GM12891 (cell line): ENCODE measurements around the gene ADGRD2.

ENCODE experiments used
- DNase-seq: peaks from one replicate; pipeline ENCODE4 v3.0.0; 2011; ENCODE audit warnings: low spot score; ENCODE audit not compliant: insufficient read length
- FAIRE-seq: peaks from 2 replicates; lab custom pipeline; 2011; peaks lifted over from hg19 to GRCh38; lab: Jason Lieb, UNC
- PAX5 ChIP-seq: IDR thresholded peaks from 2 replicates; pipeline ENCODE4 v1.6.1; 2011; ENCODE audit warnings: low read length, moderate library complexity, mild to moderate bottlenecking; ENCODE audit not compliant: insufficient read depth, severe bottlenecking
- POLR2A ChIP-seq: IDR thresholded peaks from 2 replicates; pipeline ENCODE4 v1.6.1; 2011; ENCODE audit warnings: low read depth, low read length, control low read depth
- POLR2AphosphoS5 ChIP-seq: IDR thresholded peaks from 2 replicates; pipeline ENCODE4 v1.6.1; 2011; ENCODE audit warnings: low read depth, low read length, control low read depth
- POU2F2 ChIP-seq: IDR thresholded peaks from 2 replicates; pipeline ENCODE4 v1.6.1; 2011; ENCODE audit warnings: low read depth, mild to moderate bottlenecking, control low read depth, low read length, moderate library complexity
- SPI1 ChIP-seq: IDR thresholded peaks from 2 replicates; pipeline ENCODE4 v1.6.1; 2011; ENCODE audit warnings: low read depth, low read length, control low read depth
- TAF1 ChIP-seq: IDR thresholded peaks from 2 replicates; pipeline ENCODE4 v1.6.1; 2011; ENCODE audit warnings: low read depth, low read length, control low read depth

The ADGRD2 gene

DNA sequence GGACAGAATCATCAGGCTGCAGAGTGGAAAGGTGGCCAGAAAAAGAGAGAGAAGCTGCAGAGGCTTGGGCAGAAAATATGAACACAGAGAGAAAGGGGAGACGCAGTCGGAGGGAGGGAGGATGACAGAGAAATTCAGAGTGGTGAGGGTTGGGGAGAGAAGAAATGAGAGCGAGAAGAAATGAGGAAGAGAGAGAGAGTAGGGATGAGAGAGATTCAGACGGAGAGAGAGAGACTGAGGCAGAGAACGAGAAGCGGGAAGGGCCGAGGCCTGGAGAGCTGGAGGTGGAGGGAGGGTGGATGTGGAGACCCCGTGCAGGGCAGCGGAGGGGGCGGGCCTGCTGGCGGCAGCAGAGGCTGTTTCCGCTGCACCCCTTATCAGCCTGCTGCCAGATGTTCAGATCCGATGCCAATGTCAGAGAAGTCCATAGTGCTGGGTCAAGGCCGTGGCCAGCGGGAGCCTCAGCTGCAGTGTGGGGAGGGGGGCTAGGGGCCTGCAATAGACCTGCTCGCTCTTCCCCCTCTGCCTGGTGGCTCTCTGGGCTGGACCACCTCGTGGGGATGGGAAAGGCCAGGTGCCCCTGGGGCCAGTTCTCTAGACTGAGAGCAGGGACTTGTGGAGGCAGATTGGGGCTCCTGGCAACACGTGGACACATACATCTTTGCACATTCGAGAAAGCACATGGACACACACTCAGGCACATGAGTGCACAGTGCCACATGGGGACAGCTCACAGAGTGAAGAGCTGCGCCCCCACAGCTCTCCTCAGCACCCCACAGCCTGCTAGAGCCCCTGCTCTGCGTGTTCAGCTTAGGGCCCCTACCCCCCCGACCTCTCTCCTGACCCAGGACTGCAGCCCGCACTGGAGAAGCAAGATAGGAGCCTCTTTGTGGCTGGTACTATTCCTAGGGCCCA, 61.9 kb downstream of the ADGRD2 start:
- FAIRE-seq (no peak), DNase-seq (peak; percentile 26)

DNA sequence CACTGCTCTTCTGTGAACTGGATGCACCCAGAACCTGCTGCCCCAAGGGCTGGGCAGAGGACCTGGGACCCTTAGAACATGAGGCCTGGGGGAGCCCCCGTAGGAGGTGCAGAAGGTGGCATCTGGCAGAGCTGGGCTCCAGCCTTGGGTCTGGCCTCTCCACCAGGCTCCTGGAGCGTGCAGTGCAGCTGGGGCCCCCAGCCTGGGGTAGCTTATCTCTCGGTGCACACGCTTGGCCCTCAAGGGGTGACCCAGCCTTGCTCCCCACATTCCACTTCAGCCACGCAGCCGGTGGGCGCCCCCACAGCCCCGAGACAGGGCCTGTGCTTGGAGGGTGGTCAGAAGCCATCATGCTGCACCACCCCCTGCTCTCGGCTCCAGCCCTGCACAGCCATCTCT, 62.6 kb downstream of the ADGRD2 start:
- DNase-seq (no peak), FAIRE-seq (no peak)
- TF ChIP-seq POU2F2 (no peak), TAF1 (no peak), SPI1 (no peak), PAX5 (no peak), POLR2AphosphoS5 (no peak), POLR2A (no peak)

More for the DNA sequence above, 61.9 kb downstream of the ADGRD2 start:
- TF ChIP-seq POU2F2 (no peak), PAX5 (no peak), SPI1 (no peak), TAF1 (no peak), POLR2AphosphoS5 (no peak), POLR2A (no peak)

DNA sequence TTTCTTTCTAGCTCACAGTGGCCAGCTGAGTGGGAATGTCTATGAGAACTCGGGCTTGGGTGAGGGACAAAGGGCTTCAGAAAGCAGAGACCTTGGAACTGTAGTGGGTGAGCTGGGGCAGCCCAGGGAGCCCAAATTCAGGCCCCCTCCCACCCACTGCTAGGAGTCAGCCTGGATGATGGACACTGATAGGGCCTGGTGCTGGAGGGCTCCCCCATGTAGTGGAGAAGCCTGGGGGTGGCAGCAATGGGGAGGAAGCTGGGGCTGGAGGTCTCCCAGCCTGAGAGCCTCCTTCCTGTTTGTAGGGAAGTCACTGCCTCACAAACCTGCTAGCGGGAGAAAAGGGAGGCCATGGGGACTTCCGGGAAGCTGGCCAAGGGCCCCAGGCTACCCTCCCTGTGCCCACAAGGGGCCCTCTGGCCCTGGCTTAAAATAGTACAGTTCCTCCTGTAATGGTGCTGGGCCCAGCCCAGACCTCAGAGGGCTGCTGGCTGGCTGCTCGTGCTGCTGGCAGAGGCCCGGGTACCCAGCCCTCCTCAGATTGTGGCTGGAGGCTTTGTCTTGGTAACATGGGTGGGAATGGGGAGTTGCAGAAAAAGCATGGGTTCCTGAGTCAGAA, 63.2 kb downstream of the ADGRD2 start:
- FAIRE-seq (no peak), DNase-seq (no peak)
- no peak for TF ChIP-seq PAX5
- TF ChIP-seq POLR2A = no peak
- no peak for TF ChIP-seq POLR2AphosphoS5
- TF ChIP-seq POU2F2 = no peak
- TF ChIP-seq SPI1 = no peak
- TF ChIP-seq TAF1 = no peak

DNA sequence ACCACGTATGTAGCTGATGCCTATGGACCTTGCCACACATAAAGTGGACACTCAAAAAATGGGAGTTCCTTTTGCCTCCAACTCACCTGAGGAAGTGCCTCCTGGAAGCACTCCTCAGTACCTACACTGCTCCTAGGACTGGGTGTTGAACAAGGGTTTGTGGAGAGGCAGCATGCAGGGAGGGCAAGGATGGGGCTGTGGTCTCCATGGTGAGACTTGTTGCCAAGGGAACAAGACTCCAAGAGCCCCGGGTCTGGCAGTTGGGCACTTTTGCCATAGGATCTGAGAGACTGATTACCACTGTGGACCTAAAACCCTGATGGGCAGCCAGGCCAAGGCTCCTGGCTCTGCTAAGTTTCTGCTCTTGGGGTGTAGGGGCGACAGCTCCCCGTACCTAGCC, 63.9 kb downstream of the ADGRD2 start:
- FAIRE-seq (no peak), DNase-seq (no peak)
- no peak for TF ChIP-seq POU2F2
- TF ChIP-seq POLR2A = no peak
- no peak for TF ChIP-seq TAF1
- TF ChIP-seq POLR2AphosphoS5 = no peak
- TF ChIP-seq SPI1 = no peak
- TF ChIP-seq PAX5 = no peak

DNA sequence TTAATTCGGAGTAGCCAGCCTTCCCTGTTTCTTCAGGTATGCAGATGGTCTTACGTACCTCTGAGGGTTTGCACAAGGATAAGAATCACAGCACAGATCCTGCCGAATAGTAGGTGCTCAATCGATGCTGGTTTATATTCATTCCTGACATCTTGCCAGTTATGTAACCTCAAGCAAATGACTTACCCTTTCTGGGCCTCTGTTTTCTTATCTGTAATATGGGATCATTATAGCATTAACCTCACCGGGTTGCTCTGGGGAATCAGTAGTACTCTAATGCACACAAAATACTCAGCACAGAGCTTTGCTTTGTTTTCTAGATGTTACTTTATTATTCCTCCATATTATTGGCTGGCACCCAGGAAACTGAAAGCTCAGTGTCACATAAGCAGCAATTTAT, 64.6 kb downstream of the ADGRD2 start:
- no peak for TF ChIP-seq POLR2AphosphoS5
- no peak for TF ChIP-seq SPI1
- no peak for TF ChIP-seq TAF1
- no peak for TF ChIP-seq PAX5
- no peak for TF ChIP-seq POLR2A
- no peak for TF ChIP-seq POU2F2
- no peak for FAIRE-seq

DNA sequence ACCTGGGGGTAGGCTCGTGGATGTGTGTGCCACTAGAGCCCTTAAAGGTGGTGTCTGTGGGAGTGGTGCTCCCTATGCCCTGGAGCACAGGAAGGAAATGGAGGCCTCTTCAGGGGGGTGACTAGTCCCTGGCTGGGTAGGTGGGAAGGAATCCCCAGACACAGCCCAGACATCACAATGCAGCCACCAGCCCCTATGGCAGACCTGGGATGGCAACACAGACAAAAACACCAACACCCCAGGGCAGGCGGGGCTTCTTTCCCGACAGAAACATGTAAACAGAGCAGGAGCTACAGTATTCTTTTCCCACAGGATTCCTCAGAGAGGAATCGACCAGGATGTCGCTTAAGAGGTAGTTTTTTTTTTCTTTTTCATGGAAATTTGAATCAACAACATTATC, 67.3 kb downstream of the ADGRD2 start:
- no peak for FAIRE-seq
- TF ChIP-seq PAX5 (no peak), POLR2AphosphoS5 (no peak), TAF1 (no peak), POLR2A (no peak), SPI1 (no peak), POU2F2 (no peak)
- DNase-seq = no peak

More for the DNA sequence above, 64.6 kb downstream of the ADGRD2 start:
- no peak for DNase-seq

DNA sequence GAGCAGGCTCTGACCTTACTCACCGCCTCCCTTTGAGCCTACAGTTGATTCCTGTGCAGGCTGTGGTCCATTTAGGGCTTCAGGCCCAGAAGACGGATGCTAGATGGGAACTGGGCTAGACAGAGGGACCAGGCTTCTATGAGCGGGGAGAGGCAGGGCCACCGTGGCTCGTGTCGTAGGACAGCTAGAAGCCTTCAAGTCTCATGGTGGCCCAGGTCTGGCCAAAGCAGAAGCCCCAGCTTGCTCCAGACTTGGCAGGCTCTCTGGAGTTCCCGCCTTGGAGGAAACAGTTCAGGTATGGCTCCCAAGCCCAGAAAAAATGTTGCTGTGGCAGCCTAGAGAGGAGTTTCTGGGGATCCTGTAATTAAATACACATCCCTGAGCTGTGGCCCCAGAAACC, 67.9 kb downstream of the ADGRD2 start:
- DNase-seq (no peak), FAIRE-seq (no peak)
- TF ChIP-seq PAX5 (no peak), TAF1 (no peak), SPI1 (no peak), POLR2AphosphoS5 (no peak), POLR2A (no peak), POU2F2 (no peak)

DNA sequence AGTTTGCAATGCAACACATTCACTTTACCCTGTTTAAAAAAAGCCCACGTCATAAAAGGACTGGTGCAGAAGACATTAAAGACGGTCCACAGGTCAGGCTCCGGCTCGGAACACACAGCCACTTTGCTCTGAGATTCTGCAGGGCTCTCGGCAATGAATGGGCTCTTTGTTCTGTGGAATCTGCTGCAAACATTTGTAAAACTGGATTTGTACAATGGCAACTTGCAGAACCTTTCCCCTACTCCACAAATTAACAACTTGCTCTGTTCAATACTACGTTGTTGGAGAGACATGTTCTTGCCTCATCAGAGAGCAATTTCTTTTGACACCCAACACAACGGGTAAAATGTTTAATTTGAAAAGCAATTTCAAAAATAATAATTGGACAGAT, 70.0 kb downstream of the ADGRD2 start:
- FAIRE-seq (no peak), DNase-seq (no peak)
- TF ChIP-seq SPI1 = no peak
- no peak for TF ChIP-seq POU2F2
- no peak for TF ChIP-seq POLR2A
- TF ChIP-seq TAF1 = no peak
- no peak for TF ChIP-seq PAX5
- TF ChIP-seq POLR2AphosphoS5 = no peak

DNA sequence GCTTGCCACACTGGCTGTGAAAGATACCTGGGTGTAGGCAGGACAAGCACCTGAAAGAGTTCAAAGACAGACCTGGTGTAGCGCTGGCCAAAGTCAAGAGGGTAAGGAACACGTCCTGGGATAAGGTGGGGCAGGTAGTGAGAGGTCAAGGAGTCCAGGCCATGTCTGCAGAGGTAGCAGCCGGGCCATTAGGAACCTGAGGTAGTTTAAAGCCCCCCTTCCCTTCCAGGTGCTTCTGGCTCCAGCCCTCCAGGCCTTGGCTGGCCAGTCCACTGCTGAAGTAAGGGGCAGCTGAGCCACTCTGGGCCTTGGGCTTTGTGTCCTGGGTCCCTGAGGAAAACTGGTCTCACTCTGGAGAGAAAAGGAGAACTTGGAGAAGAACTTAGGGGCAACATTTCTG, 70.9 kb downstream of the ADGRD2 start:
- TF ChIP-seq POU2F2 (no peak), POLR2AphosphoS5 (no peak), SPI1 (no peak), TAF1 (no peak), PAX5 (no peak), POLR2A (no peak)
- no peak for FAIRE-seq
- DNase-seq = no peak

DNA sequence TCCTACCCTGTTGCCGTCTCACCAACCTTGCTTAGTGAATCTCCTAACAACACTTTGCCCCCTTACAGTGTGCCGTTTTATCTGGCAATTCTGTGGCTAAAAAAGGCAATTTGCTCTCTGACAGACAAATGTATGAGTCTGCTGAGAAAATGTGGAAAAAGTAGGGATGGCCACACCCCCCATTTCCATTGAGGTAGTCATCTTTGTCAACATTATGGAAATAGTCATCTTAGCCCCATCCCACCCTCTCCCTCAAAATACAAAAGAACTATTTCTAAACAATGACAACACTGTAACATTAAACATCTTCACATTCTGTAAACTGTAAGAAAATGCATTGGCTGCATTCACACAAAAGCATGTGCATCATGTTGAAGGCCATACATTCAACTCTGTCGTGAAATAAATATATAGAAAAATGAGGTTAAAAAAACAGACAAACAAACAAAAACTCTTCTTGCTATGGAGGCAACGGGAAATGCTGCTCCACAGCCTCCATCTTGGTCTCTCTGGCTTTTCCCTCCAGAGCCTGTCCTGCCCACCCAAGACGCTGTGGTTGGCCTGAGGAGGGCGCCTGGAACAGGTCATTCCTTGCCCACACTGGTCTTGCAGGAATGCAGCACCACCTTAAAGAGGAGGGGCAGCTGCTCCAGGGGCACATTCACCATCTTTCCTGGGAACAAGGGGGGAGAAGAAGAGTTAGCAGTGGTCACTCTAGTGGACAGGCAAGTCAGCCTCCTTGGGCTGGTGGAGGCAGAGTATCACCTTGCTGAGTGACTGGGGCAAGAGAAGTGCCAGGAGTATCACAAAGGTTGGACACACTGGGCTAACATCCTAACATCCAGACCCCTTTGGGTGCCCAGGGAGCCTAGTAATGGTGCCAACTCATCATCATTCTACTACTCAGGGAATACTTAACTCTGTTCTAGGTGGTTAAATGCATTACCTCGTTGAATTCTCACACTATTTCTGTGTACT, 72.2 kb downstream of the ADGRD2 start:
- no peak for DNase-seq
- FAIRE-seq = no peak
- no peak for TF ChIP-seq PAX5
- no peak for TF ChIP-seq POLR2AphosphoS5
- no peak for TF ChIP-seq POLR2A
- no peak for TF ChIP-seq POU2F2
- TF ChIP-seq SPI1 = no peak
- TF ChIP-seq TAF1 = no peak
